ENCODE results near the gene MANBA.
"Not testable (repeated sequence)": the region's sequence is repeated elsewhere in the genome, so short reads cannot be mapped to it uniquely, and the experiment has no call there.

Gene MANBA

GRCh38 chr4:102632241-102633065 is 128.3 kb downstream of the MANBA start:
- Histone ChIP-seq H3K4me3 (ENCODE audit: low read length) (no peak overlapping the region), H3K4me1 (ENCODE audit: control insufficient read depth, insufficient read depth, low read length) (peaks cover 9% of the 10 kb centered on the region), H3K36me3 (ENCODE audit: insufficient read depth, low read length) (no peaks in the 10 kb centered on the region), H3K9me3 (replicated peaks; ENCODE audit: low read length) (no peaks in the 10 kb centered on the region), H3K4me2 (ENCODE audit: low read length) (no peak overlapping the region), H3K9ac (ENCODE audit: low read depth, low read length) (no peak overlapping the region), H3K27me3 (ENCODE audit: control insufficient read depth, insufficient read depth, low read length) (no peaks in the 10 kb centered on the region)

GRCh38 chr4:102631616-102632015 is 129.2 kb downstream of the MANBA start:
- no peak overlapping the region for H3K4me3 ChIP-seq (ENCODE audit: low read length)

GRCh38 chr4:102629673-102630072 is 131.1 kb downstream of the MANBA start:
- H3K4me2 ChIP-seq (ENCODE audit: low read length) = no peak overlapping the region
- peaks cover 12% of the 10 kb centered on the region for H3K4me1 ChIP-seq (ENCODE audit: control insufficient read depth, insufficient read depth, low read length)
- no peak overlapping the region for H3K4me3 ChIP-seq (ENCODE audit: low read length)
- H3K36me3 ChIP-seq (ENCODE audit: insufficient read depth, low read length) = no peaks in the 10 kb centered on the region
- H3K9me3 ChIP-seq (replicated peaks; ENCODE audit: low read length) = no peaks in the 10 kb centered on the region
- no peaks in the 10 kb centered on the region for H3K27me3 ChIP-seq (ENCODE audit: control insufficient read depth, insufficient read depth, low read length)
- no peak overlapping the region for H3K9ac ChIP-seq (ENCODE audit: low read depth, low read length)

More at GRCh38 chr4:102631616-102632015, 129.2 kb downstream of the MANBA start:
- no peak overlapping the region for H3K4me2 ChIP-seq (ENCODE audit: low read length)
- H3K27me3 ChIP-seq (ENCODE audit: control insufficient read depth, insufficient read depth, low read length) = no peaks in the 10 kb centered on the region
- no peaks in the 10 kb centered on the region for H3K36me3 ChIP-seq (ENCODE audit: insufficient read depth, low read length)
- H3K9me3 ChIP-seq (replicated peaks; ENCODE audit: low read length) = no peaks in the 10 kb centered on the region
- peaks cover 12% of the 10 kb centered on the region for H3K4me1 ChIP-seq (ENCODE audit: control insufficient read depth, insufficient read depth, low read length)
- H3K9ac ChIP-seq (ENCODE audit: low read depth, low read length) = no peak overlapping the region

- H3K27me3 ChIP-seq (ENCODE audit: control insufficient read depth, insufficient read depth, low read length) = no peaks in the 10 kb centered on the region
- H3K4me2 ChIP-seq (ENCODE audit: low read length) = no peak overlapping the region
- H3K9ac ChIP-seq (ENCODE audit: low read depth, low read length) = no peak overlapping the region
- H3K36me3 ChIP-seq (ENCODE audit: insufficient read depth, low read length) = no peaks in the 10 kb centered on the region
- peaks cover 12% of the 10 kb centered on the region for H3K4me1 ChIP-seq (ENCODE audit: control insufficient read depth, insufficient read depth, low read length)
- no peaks in the 10 kb centered on the region for H3K9me3 ChIP-seq (replicated peaks; ENCODE audit: low read length)
- no peak overlapping the region for H3K4me3 ChIP-seq (ENCODE audit: low read length)
Observed at GRCh38 chr4:102627831-102628523, 132.8 kb downstream of the MANBA start.

GRCh38 chr4:102625232-102625930 is 135.4 kb downstream of the MANBA start:
- Histone ChIP-seq H3K4me3 (ENCODE audit: low read length) (no peak overlapping the region), H3K9me3 (replicated peaks; ENCODE audit: low read length) (no peaks in the 10 kb centered on the region), H3K4me1 (ENCODE audit: control insufficient read depth, insufficient read depth, low read length) (peaks cover 24% of the 10 kb centered on the region), H3K36me3 (ENCODE audit: insufficient read depth, low read length) (no peaks in the 10 kb centered on the region), H3K9ac (ENCODE audit: low read depth, low read length) (no peak overlapping the region), H3K4me2 (ENCODE audit: low read length) (no peak overlapping the region), H3K27me3 (ENCODE audit: control insufficient read depth, insufficient read depth, low read length) (no peaks in the 10 kb centered on the region)

- peaks cover 31% of the 10 kb centered on the region for H3K4me1 ChIP-seq (ENCODE audit: control insufficient read depth, insufficient read depth, low read length)
- H3K4me2 ChIP-seq (ENCODE audit: low read length) = no peak overlapping the region
- H3K9ac ChIP-seq (ENCODE audit: low read depth, low read length) = no peak overlapping the region
- H3K27me3 ChIP-seq (ENCODE audit: control insufficient read depth, insufficient read depth, low read length) = no peaks in the 10 kb centered on the region
- no peak overlapping the region for H3K4me3 ChIP-seq (ENCODE audit: low read length)
- H3K9me3 ChIP-seq (replicated peaks; ENCODE audit: low read length) = no peaks in the 10 kb centered on the region
- no peaks in the 10 kb centered on the region for H3K36me3 ChIP-seq (ENCODE audit: insufficient read depth, low read length)
Observed at GRCh38 chr4:102624505-102624904, 136.3 kb downstream of the MANBA start.

- Histone ChIP-seq H3K4me2 (ENCODE audit: low read length) (no peak overlapping the region), H3K9me3 (replicated peaks; ENCODE audit: low read length) (no peaks in the 10 kb centered on the region), H3K4me1 (ENCODE audit: control insufficient read depth, insufficient read depth, low read length) (peaks cover 32% of the 10 kb centered on the region), H3K9ac (ENCODE audit: low read depth, low read length) (no peak overlapping the region), H3K36me3 (ENCODE audit: insufficient read depth, low read length) (no peaks in the 10 kb centered on the region), H3K4me3 (ENCODE audit: low read length) (no peak overlapping the region), H3K27me3 (ENCODE audit: control insufficient read depth, insufficient read depth, low read length) (no peaks in the 10 kb centered on the region)
Observed at GRCh38 chr4:102623622-102624021, 137.1 kb downstream of the MANBA start.

- Histone ChIP-seq H3K4me1 (ENCODE audit: control insufficient read depth, insufficient read depth, low read length) (peaks cover 21% of the 10 kb centered on the region), H3K27me3 (ENCODE audit: control insufficient read depth, insufficient read depth, low read length) (no peaks in the 10 kb centered on the region), H3K36me3 (ENCODE audit: insufficient read depth, low read length) (no peaks in the 10 kb centered on the region), H3K9ac (ENCODE audit: low read depth, low read length) (peak overlapping the region; percentile 35), H3K4me3 (ENCODE audit: low read length) (peak overlapping the region; percentile 50), H3K4me2 (ENCODE audit: low read length) (peak overlapping the region; percentile 70), H3K9me3 (replicated peaks; ENCODE audit: low read length) (no peaks in the 10 kb centered on the region)
Observed at GRCh38 chr4:102620697-102621497, 139.9 kb downstream of the MANBA start.

GRCh38 chr4:102619776-102620631 is 140.8 kb downstream of the MANBA start:
- H3K4me3 ChIP-seq (ENCODE audit: low read length); H3K27me3 ChIP-seq (ENCODE audit: control insufficient read depth, insufficient read depth, low read length); H3K36me3 ChIP-seq (ENCODE audit: insufficient read depth, low read length); H3K9me3 ChIP-seq (replicated peaks; ENCODE audit: low read length): not testable (repeated sequence)
- peak overlapping the region; percentile 24 for H3K9ac ChIP-seq (ENCODE audit: low read depth, low read length)
- H3K4me1 ChIP-seq (ENCODE audit: control insufficient read depth, insufficient read depth, low read length) = peaks cover 21% of the 10 kb centered on the region
- H3K4me2 ChIP-seq (ENCODE audit: low read length) = peak overlapping the region; percentile 70

- H3K36me3 ChIP-seq (ENCODE audit: insufficient read depth, low read length); H3K4me3 ChIP-seq (ENCODE audit: low read length); H3K9ac ChIP-seq (ENCODE audit: low read depth, low read length); H3K4me2 ChIP-seq (ENCODE audit: low read length); H3K9me3 ChIP-seq (replicated peaks; ENCODE audit: low read length); H3K27me3 ChIP-seq (ENCODE audit: control insufficient read depth, insufficient read depth, low read length): not testable (repeated sequence)
- H3K4me1 ChIP-seq (ENCODE audit: control insufficient read depth, insufficient read depth, low read length) = peaks cover 21% of the 10 kb centered on the region
Observed at GRCh38 chr4:102619021-102619420, 141.7 kb downstream of the MANBA start.
